ENCODE measurements around the gene ARSJ. TPM values are rescaled to one million over a fixed set of nuclear protein-coding genes. Genes with fewer than 3 reads are reported as not detected.

The ARSJ gene
- total RNA-seq, 1 donor from 2014 or later: not detected

- no peak for DNase-seq
- ChIA-PET CTCF (interaction anchor here (0.9 to 1.3 kb wide), 3 partner anchors 119 to 559 kb away, joined by 3 to 5 read pairs (median 4); no protein-coding TSS in a partner anchor), POLR2A (no interaction called here)
- no peaks in the 10 kb centered on the region for H3K36me3 Mint-ChIP-seq (ENCODE audit: low read depth)
- no peak overlapping the region for H3K27ac Mint-ChIP-seq
- H3K27me3 Mint-ChIP-seq: peaks cover 16% of the 10 kb centered on the region
- peak; percentile 55 for TF ChIP-seq CTCF (IDR thresholded peaks at IDR 0.05)
- H3K4me1 Mint-ChIP-seq: peaks cover 2% of the 10 kb centered on the region
- H3K4me3 Mint-ChIP-seq: no peak overlapping the region
- ATAC-seq (ENCODE audit: low read depth): peak; percentile 71
- H3K9me3 Mint-ChIP-seq: no peaks in the 10 kb centered on the region
- intact Hi-C loops (cut with micrococcal nuclease): loop anchor here (1.0 to 5.0 kb wide), 6 partner anchors 118 to 743 kb away; no protein-coding TSS in a partner anchor
Measured at GRCh38 chr4:113952452-113953029, 26.9 kb downstream of the ARSJ start.

- intact Hi-C loops (cut with micrococcal nuclease): loop anchor here (5.0 kb wide), 1 partner anchor 404 kb away; no protein-coding TSS in a partner anchor
- H3K4me3 Mint-ChIP-seq: no peak overlapping the region
- peaks cover 2% of the 10 kb centered on the region for H3K4me1 Mint-ChIP-seq
- H3K27me3 Mint-ChIP-seq: peaks cover 7% of the 10 kb centered on the region
- ChIA-PET POLR2A (no interaction called here), CTCF (interaction anchor here (0.9 to 1.9 kb wide), 3 partner anchors 169 to 404 kb away, joined by 3 to 5 read pairs (median 3); no protein-coding TSS in a partner anchor)
- ATAC-seq (ENCODE audit: low read depth) (no peak), DNase-seq (no peak)
- H3K27ac Mint-ChIP-seq: no peak overlapping the region
- H3K36me3 Mint-ChIP-seq (ENCODE audit: low read depth): no peaks in the 10 kb centered on the region
- H3K9me3 Mint-ChIP-seq: no peaks in the 10 kb centered on the region
- TF ChIP-seq CTCF (IDR thresholded peaks at IDR 0.05): no peak
Measured at GRCh38 chr4:113951263-113951662, 28.2 kb downstream of the ARSJ start.

- intact Hi-C loops (cut with micrococcal nuclease): loop anchor here (5.0 kb wide), 1 partner anchor 403 kb away; no protein-coding TSS in a partner anchor
- ChIA-PET POLR2A (no interaction called here), CTCF (interaction anchor here (1.1 to 1.9 kb wide), 2 partner anchors 403 to 555 kb away, joined by 3 to 5 read pairs; no protein-coding TSS in a partner anchor)
- no peaks in the 10 kb centered on the region for H3K36me3 Mint-ChIP-seq (ENCODE audit: low read depth)
- DNase-seq (no peak), ATAC-seq (ENCODE audit: low read depth) (no peak)
- peaks cover 2% of the 10 kb centered on the region for H3K4me1 Mint-ChIP-seq
- no peaks in the 10 kb centered on the region for H3K9me3 Mint-ChIP-seq
- H3K4me3 Mint-ChIP-seq: no peak overlapping the region
- H3K27me3 Mint-ChIP-seq: peaks cover 6% of the 10 kb centered on the region
- TF ChIP-seq CTCF (IDR thresholded peaks at IDR 0.05): no peak
- H3K27ac Mint-ChIP-seq: no peak overlapping the region
Measured at GRCh38 chr4:113950207-113950606, 29.2 kb downstream of the ARSJ start.

- POLR2A ChIA-PET: interaction anchor here (0.6 kb wide), 1 partner anchor 335 kb away, joined by 8 read pairs; no protein-coding TSS in a partner anchor
- no peak for ATAC-seq (ENCODE audit: low read depth)
- H3K4me3 Mint-ChIP-seq: no peak overlapping the region
- no peak overlapping the region for H3K27ac Mint-ChIP-seq
- TF ChIP-seq CTCF (IDR thresholded peaks at IDR 0.05): no peak
- no peak for DNase-seq
- H3K4me1 Mint-ChIP-seq: peaks cover under 1% of the 10 kb centered on the region
- no peaks in the 10 kb centered on the region for H3K36me3 Mint-ChIP-seq (ENCODE audit: low read depth)
- intact Hi-C loops (cut with micrococcal nuclease): no loop called here
- peaks cover 5% of the 10 kb centered on the region for H3K27me3 Mint-ChIP-seq
- CTCF ChIA-PET: no interaction called here
- no peaks in the 10 kb centered on the region for H3K9me3 Mint-ChIP-seq
Measured at GRCh38 chr4:113947484-113947883, 32.0 kb downstream of the ARSJ start.

- Mint-ChIP-seq H3K4me3 (no peak overlapping the region), H3K36me3 (ENCODE audit: low read depth) (no peaks in the 10 kb centered on the region), H3K27me3 (peaks cover 6% of the 10 kb centered on the region), H3K9me3 (no peaks in the 10 kb centered on the region), H3K4me1 (no peaks in the 10 kb centered on the region), H3K27ac (no peak overlapping the region)
- CTCF ChIA-PET: no interaction called here
- intact Hi-C loops (cut with micrococcal nuclease): no loop called here
- POLR2A ChIA-PET: no interaction called here
- no peak for ATAC-seq (ENCODE audit: low read depth)
- no peak for DNase-seq
- no peak for TF ChIP-seq CTCF (IDR thresholded peaks at IDR 0.05)
Measured at GRCh38 chr4:113945906-113946305, 33.5 kb downstream of the ARSJ start.

All from activated B cell treated with CpG ODN at 0.5 μM for 24 hours (primary cell).